NCI-H1092 treated with DMSO at 0.1 percent for 48 hours (cell line): Measurements from ENCODE around the gene CST3.
A peak's percentile ranks its signal among the peaks of the same experiment; 100 is the strongest.
"Not testable (repeated sequence)": the region's sequence is repeated elsewhere in the genome, so short reads cannot be mapped to it uniquely, and the experiment has no call there.

Experiments used
- DNase-seq: peaks from one replicate; lab custom pipeline; 2025; lab: John Stamatoyannopoulos, UW

Gene CST3, protein sequence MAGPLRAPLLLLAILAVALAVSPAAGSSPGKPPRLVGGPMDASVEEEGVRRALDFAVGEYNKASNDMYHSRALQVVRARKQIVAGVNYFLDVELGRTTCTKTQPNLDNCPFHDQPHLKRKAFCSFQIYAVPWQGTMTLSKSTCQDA

DNA sequence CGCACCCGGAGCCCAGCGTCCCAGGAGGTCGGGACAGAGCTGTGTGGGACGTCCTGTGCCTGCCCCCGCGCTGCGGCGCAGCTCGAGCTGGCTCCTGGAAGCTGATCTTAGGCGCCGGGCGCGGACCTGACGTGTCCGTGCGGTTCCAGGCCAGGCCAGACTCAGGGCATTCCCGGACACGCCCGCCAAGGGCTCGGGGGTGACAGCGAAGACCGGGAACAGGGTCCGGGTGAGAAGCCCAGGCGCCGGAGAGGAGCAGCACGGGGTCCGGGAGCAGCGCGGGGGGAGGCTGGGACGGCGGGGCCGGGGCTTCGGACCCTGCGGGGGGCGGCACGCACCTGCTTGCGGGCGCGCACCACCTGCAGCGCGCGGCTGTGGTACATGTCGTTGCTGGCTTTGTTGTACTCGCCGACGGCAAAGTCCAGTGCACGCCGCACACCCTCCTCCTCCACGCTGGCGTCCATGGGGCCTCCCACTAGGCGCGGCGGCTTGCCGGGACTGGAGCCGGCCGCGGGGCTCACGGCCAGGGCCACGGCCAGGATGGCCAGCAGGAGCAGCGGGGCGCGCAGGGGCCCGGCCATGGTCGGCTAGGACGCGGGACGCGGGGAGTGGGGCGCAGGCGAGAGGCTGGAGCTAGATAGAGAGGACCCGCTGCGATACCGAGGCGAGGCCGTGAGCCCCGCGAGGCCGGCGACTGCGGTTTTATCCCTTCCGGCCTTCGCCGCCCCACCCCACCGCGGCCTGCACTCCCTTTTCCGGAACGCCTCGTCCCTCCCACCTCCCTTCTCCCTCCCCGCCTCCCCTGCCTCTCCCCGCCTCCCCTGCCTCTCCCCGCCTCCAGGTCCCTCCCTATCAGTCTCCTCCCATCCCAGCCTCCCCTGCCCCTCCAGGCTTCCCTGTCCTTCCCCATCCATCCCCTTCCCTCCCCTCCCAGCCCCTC lies at the start of gene CST3:
Gene CST3, minus strand, starts transcription at position 674 of the 940 bp plus-strand sequence. Its CDS starts 93 bp downstream, at position 581.
- peak; percentile 78 for DNase-seq

DNA sequence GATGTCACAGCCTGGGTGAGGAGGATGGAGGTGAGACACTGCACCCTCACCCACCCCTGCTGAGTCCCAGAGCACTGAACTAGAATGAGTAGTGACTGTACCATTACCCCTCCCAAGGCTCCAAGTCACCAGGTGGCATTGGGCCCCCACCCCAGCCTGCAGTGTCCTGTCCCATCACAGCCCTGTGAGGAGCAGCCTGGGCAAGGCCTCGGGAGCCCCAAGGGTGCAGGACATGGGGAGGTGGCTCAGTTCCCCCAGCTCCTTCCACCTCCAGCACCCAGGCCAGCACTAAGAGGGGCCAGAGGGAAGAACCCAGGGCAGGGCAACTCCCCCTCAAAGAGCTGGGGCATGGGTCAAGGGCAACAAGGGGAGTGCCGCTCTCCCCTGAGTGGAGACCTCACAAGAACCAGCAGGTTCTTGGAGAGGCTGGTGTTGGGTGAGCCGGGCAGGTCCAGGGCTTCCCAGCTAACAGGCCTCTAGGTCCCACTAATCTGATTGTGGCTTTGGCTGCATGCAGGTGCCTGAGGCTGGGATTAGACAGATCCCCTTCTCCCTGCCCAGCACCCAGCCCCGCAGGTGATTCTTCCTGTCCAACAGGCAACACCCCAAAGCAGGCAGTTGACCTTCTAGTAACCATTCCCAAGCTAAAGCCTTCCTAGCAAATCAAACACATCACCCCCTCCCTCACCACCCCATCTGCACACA lies 48.4 kb upstream of the CST3 start:
- DNase-seq = no peak

DNA sequence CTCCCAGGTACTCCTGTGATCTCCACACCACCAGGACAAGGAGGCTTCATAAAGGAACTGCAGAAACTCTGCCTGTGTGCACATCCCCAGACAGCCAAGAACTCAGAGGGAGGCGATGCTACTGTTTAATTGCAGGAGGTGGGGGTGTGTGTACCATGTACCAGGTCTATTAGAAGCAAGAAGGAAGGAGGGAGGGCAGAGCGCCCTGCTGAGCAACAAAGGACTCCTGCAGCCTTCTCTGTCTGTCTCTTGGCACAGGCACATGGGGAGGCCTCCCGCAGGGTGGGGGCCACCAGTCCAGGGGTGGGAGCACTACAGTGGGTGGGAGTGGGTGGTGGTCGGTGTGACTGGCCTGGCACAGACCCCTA lies 47.8 kb upstream of the CST3 start:
- not testable (repeated sequence) for DNase-seq

DNA sequence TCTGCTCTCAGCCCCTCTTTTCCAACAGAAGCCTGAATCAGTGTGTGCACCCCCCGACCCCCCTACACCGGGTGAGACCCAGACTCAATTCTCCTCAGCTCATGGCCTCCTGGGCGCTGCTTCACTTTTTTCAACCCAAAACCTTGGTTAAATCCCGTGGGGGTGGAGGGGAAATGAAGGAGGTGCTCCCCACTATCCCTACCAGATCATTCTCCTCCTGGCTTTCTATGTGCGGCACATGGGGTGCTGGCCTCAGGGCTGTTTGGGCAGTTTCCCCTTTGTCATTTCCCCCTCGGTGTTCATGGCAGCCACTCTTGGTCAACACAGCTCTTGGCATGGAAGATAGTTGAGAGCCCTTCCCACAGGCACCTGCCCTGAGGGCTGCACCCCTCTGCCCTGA lies 46.5 kb upstream of the CST3 start:
- DNase-seq = no peak

DNA sequence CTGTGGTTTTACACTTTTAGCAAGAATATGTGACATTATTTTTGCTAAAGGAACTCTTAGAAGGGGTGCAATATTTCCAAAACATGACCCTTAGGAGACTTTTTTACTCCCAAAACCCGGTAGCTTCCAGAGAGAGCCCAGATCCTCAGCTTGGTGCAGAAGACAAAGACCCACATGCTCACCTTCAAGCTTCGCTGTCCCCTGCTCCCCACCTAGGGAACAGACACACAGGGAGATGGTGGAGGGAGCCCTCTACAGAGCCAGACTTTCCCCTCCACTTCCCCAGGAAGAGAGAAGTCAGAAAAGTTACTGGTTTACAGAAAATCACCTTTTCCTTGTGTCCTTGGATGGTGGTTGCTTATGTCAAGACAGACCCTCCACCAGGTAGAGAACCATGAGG lies 46.1 kb upstream of the CST3 start:
- DNase-seq = no peak

DNA sequence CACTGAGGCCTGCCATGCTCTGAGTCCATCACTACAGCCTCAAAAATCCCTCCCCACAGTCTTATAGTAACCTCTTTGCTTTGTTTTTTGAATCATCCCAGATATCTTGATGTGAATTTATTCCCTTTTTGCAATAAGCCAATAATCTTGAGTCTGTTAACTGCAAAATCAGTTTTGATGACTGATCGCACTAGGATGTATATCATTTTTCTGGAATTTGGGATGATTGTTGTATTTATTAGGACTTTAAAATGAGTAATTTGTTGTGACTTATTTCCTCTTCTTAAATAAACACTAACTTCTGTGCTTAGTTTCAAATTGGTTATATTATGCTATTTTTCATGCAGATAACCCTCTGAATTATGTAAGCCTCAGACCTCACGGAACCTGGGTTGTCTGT lies 45.5 kb upstream of the CST3 start:
- DNase-seq = no peak

DNA sequence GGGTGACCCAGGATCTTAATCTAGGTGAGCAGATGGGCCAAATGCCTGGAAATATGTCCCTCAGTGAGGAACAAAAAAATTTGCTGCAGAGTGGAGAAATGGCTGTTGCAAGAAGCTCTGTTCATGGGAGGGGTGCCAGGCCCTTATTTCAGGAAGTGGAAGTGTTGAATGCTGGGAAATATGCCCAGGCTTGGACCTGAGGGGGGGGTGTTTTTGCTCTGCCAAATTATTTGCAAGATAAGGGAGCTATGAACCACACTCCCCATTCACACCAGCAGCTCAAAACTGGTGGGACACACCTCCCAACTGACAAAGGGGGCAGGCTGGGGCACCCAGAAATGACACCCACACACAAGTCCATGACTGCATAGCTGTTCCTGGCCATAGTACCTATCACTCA lies 42.4 kb upstream of the CST3 start:
- no peak for DNase-seq

DNA sequence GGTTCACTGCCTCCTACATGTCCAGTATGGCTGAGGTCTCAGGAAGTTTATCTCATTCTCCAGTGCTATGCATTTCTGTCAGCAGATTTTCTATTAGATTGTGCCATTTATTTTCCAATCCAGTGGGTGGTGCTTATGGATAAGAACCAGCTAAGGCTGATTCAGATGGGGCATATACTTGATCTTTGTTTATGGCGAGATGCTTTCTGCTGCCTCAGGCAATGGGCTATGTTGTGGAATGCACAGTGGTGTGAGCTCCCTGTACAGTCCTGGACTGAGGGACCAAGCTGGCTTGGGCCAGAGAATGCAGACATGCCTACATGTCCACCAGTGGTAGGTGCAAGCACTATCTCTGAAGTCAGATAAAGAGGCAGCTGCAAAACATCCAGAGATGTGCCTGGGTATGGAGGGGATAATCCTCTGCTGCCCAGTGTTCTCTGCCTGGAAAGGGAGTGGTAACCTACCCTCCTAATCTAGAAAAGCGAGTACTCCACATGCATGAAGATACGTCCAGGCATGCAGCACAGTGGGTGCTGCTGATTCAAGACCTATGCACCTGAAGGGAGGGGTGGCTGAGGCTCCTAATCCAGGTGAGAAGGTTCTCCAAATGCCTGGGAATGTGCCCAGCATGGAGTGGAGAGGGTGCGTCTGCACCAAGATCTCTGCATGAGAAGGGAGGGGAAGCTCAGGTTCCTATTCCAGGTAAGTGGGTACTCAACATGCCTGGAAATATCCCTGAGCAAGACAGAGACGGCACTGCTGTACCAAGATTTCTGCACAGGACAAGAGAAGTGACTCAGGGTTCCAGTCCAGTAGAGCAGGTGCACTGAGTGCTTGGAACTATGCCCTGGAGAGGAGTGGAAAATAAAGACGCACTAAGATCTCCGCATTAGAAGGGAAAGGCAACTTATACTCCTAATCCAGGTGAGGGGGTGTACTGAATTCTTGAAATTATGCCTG lies 41.7 kb upstream of the CST3 start:
- DNase-seq = no peak

DNA sequence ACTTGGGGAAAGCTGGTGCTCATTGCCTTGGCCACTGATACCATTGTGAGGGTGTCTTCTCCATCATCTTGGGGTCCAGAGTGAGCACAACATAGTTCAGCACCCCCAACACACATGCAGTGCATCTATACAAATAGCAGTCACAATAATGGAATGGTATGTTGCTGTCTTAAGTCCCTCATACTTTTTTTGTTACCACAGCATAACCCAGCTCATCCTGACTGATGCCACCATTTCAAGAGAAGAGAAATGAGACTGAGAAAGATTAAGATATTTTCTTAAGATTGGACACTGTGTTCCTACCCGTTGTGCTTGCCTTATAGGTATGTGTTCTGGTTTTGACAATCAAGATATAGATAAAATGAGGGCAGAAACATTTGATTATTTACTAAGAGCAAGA lies 35.5 kb upstream of the CST3 start:
- no peak for DNase-seq

DNA sequence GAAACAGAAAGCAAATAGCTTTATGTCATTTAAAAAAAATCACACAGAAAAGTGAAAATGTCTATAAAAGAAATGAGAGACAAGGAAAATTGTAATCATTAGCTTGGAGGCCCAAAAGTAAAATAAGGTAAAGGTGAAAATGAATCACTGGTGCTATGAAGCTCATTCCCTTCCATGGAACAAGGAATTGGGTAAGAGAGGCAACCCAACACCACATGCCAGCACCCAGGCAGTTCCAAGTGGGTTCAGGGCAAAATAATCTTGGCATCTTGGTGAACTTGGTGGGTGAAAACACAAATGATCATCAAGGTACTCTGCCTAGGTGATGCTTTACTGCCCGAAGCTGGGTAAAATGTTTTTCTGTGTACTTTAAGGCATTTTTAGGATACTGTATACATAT lies 34.4 kb upstream of the CST3 start:
- no peak for DNase-seq

DNA sequence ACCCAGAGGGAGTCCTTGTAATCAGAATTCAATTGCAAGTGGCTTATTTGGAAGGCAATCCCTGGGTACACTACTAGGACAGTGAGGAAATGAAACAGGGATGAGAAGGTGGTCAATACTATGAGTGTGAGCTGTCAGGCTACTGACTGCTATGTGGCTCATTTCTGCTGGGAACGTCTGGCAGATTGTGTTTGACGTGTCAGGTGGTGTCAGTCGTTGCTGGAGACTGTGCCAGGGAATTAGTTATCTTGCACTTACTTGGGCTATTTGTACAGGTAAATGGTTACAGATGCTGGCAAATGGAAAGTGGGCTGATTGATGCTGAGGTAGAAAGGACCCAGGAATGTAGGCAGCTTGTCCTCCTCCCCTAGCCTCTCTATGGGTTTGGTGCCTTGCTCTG lies 33.7 kb upstream of the CST3 start:
- no peak for DNase-seq

DNA sequence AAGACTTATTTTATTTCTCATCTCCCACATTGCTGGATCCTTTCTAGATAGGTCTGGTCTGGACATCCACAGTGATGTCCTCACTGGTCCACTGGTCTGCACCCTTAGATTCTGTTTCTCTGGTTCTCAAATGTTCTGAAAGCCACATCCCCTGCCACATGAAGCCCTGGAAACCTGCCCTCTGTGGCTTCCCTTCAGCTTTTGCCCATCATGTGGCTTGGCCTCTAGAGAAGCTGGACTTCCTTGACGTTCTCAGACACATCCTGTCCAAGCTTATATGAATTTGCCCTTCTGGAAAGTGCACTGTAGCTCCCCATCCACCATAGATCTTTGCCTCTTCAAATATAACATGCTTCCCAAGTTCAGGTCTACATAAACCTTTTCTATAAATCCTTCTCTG lies 32.6 kb upstream of the CST3 start:
- DNase-seq = no peak

DNA sequence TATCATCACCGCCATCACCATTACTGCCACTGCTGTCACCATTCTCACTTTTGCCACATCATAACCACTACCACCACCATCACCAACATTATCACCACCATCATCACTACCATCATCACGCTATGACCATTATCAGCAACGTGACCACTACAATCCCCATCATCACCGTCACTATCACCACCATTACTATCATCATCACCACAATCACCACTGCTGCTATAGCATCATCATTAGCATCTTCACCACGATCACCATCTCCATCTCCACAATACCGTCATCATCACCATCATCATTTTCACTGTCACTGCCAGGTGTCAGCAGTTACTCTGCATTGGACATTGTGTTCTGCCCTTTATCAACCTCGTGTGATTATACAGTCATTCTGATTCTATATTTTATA lies 32.1 kb upstream of the CST3 start:
- DNase-seq = no peak

DNA sequence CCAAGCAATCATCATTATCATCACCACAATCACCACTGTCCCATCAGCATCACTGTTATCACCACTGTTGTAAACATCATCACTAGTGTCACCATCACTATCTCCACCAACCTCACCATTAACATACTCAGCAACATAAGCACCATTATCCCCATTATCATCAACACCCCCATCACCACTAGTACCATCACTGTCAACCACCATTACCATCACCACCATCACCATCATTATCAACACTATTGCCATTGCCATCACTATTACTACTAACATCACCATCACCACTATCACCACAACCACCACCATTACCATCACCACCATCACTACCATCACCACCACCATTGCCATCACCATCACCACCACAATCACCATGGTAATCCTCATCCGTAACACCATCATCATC lies 31.6 kb upstream of the CST3 start:
- no peak for DNase-seq

DNA sequence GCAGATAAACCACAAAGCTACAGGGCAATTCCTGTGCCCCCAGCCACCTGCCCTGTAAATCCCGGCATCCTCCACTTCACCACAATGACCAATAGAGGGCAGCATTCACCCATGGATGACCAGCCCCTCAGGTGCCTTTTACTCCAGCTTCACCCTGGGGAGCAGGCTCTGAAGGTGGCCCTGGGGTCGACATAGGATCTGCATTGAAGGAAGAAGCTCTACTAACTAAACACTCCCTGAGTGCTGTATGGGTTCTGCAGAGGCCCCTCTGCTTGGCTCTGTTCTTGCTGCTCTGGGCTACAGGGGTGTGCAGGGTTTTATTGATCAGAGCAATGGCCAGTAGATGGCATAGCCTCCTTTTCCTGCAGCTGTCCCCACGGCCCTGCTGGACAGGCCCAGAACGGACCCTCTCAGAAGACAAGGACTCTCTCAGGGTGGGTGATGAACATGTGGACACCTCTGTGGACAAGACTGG lies 30.8 kb upstream of the CST3 start:
- peak; percentile 56 for DNase-seq

DNA sequence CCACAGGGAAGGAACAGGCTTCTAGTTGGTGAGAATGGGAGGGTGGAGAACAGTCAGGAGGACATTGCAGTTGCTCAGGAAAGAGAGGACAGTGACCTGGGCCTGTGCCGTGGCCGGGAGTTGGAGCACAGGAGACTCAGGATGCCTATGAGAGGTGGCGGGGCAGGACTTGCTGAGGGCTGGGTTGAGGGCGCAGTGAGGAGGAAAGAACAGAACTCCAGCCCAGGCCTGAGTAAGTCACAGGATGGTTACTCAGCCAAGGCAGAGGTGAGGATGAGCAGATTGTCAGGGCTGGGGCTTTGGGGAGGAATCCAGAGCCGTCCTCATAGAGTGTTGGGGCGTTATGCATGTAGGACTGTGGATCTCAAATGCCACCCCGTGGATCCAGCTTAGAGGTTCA lies 29.9 kb upstream of the CST3 start:
- no peak for DNase-seq

DNA sequence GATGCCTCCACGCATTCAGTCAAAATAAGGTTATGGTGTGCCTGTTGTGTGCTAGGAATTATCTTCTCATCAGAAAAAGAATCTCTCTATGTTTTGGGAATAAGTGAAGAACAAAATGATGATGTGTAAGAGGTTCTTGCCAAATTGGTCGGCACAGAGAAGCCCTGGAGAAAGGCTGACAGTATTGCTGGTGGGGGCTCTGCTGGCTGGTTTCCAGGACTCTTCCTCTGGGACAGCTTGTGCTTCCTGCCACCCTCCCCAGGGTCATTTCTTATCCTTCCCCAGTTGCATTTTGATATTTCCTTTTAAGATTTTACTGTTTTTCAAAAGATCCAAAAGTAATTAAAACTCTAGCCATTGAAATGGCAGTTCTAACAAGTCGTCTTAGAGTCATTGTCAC lies 28.9 kb upstream of the CST3 start:
- no peak for DNase-seq

DNA sequence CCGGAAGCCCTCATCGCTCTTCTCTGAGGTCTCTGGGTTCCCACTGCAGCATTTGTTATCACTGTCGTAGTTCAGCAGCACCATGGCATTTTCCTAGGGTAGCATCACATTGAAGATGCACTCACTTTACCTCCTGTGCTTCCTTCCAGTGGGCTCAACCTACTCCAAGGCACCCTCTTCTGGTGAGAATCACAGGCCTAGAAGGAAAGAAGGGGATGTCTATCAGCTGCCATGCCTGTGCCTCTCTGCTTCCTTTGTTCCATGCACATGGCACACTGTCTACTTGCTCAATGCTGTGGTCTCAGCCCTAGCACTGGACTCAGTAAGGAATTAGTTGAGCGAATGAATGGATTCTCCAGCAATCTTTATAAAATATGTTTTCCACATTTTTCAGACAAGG lies 28.4 kb upstream of the CST3 start:
- DNase-seq = no peak

DNA sequence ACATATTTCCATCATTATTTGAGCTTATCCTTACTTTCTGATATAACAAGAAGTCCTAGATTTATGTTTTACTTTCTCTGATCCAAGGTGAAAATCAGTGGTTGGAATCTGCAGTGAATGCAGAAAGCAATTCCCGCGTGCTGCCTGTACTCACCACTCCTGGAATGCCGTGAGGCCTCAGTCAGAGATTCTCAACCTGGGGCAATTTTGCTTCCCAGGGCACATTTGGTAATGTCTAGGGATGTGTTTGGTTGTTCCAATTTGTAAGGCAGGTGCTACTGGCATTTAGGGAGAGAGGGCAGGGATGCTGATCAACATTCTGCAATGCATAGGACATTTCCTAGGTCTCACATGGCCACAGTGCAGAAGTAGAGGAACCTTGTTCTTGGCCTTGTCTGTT lies 27.2 kb upstream of the CST3 start:
- no peak for DNase-seq

DNA sequence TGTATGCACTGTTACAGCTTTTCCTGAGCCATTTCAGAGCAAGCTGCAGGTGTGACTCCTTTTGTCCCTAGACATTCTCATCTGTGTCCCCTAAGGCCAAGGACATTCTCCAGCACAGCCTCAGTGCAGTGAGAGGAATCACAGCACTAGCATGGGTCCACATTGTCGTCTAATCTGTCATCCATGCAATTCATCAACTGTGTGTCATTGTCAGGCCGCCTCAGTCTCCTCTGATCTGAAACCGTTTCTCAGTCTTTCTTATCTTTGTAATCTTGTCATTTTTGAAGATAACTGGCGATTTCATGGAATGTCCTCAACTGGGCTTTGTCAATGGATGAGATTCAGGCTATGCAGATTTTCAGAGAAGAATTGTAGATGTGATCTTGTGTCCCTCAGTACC lies 26.3 kb upstream of the CST3 start:
- not testable (repeated sequence) for DNase-seq

DNA sequence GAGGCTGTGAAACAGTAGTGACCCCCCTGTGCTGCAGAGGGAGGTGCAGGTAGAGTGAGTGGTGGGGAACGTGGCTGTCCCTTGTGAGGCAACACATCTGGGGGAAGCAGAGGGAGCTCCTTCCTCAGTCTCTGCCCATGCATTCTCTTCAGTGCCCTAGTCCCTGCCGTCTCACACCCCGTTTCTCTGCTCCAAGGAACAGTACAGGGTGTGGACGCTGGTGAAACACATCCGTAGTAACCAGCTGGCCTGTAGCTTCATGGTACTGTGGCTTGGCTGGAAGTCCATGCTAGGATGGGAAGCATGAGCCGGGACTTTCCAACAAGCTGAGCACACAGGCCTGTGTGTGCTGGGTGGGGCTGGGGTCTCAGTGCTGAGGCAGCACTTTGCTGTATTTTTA lies 25.4 kb upstream of the CST3 start:
- DNase-seq = no peak
